GM19324 (cell line): ENCODE measurements around the gene TMEM201.
A peak's percentile ranks its signal among the peaks of the same experiment; 100 is the strongest.

Source experiments
- ATAC-seq: cut with Tn5 transposase; IDR thresholded peaks from one replicate; pipeline ENCODE4 v1.9.1; 2021; ENCODE audit warnings: mild to moderate bottlenecking, moderate library complexity; ENCODE audit not compliant: unreplicated experiment, low FRiP score

The TMEM201 gene

DNA sequence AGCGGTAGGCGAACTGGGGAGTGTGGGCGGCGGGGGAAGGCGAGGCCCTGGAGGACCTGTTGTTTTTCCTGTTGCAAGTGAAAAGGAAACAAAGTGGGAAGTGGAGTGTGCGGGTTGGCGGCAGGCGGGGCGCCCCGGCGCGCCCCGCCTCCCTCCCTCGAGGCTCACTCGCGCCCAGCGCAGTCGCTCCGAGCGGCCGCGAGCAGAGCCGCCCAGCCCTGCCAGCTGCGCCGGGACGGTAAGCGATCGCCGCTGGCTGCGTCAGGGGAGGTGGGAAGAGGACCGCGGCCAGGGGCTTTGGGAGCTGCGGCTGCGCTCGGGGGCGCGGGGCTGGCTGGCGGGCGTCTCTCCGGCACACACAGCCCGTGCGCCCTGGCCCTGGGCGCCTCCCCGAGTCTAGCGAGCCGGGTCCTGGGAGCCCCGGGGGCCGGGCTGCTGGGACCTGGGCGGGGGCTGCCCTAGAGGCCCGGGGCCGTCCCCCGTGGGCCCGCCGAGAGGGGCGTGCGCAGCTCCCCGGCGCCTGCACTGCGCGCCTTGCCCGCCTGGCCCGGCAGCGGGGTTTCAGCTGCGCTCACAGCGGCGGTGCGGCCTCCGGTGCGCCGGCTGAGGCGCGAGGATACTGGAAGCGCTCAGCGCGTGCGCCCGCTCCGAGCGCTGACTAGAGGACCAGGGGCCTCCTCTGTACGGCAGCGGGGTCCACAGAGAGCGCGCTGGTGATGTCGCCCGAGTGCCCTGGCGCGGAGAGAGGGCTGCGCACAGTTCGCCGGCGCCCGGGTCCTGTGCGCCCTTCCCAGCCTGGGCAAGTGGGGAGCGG, 63.1 kb downstream of the TMEM201 start, which contains the start of gene PIK3CD:
TSS of gene PIK3CD (plus strand) at position 167 of the 814 bp plus-strand sequence. CDS start 58,725 bp downstream, outside the sequence.
- peak; percentile 28 for ATAC-seq

DNA sequence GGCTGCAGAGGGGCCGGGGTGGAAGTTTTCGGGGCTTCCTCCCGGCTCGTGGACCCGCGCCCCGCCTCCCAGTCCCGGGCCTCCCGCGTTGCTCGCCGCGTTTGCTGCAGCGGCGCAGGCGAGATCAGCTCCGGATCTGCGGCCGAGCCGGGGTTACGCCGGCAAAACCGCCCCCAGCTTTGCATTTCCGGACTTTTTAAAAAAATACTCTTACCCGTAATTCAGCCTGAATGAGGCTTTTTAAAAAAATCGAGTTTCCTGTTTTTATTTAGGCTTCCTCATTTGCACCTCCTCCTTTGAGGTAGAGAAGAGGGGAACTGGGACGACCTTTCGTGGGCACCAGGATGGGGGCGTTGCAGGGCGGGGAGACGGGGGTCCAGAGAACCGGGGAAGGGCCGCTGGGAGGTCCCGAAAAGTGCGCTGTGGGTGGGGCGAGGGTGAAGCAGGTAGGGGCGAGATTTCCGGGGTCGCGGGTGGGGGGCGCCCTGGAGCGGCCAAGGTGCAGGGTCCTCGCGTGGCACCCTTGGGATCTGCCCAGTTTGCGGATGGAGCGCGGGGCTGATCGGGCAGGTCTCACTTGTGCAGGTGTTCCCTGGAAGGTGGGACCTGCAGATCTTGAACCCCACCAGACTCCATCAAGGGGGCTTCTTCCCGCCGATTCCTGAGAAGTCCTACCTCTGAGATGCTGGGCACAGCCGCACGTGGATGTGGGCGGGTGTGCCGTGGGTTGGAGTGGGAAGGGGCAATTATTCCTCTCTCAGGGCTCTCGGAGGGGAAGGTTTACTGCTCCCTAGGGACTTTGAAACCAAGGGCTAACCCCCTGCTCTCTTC, 63.9 kb downstream of the TMEM201 start:
- ATAC-seq: peak; percentile 36

DNA sequence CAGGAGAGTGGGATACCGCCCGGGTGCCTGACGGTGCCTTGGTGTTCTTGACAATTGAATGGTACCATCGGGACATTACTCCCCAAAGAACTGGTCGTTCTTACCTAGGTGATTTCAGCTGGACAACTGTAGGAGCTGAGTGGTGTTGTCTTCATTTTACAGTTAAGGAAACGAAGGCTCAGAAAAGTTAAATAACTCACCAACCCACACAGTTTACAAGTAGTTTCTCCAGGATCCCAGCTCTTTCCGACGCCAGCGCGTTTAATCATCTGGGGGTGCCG, 64.4 kb downstream of the TMEM201 start:
- ATAC-seq: no peak

DNA sequence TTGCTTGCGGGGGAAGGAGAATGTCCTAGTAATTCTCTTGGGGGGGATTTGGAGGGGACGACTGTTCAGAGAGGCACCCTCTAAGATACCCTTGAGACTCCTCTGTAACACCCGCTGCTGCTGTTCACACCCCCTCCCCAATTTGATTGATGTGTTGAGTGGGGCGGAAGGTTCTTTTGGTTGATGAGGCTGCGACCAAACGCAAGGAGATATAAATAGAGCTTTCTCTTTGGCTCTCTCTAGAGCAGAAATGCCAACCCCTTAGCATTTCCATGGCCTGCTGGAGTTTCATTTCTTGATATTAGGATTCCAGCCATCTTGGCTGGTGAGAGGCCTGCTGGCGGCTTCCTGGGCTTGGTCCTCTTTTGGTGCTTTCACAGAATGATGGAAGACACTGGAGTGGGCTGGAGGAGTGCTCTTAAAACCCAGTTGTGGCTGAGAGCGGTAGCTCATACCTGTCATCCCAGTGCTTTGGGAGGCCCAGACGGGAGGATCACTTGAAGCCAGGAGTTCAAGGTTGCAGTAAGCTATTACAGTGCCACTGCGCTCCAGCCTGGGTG, 64.9 kb downstream of the TMEM201 start:
- no peak for ATAC-seq

DNA sequence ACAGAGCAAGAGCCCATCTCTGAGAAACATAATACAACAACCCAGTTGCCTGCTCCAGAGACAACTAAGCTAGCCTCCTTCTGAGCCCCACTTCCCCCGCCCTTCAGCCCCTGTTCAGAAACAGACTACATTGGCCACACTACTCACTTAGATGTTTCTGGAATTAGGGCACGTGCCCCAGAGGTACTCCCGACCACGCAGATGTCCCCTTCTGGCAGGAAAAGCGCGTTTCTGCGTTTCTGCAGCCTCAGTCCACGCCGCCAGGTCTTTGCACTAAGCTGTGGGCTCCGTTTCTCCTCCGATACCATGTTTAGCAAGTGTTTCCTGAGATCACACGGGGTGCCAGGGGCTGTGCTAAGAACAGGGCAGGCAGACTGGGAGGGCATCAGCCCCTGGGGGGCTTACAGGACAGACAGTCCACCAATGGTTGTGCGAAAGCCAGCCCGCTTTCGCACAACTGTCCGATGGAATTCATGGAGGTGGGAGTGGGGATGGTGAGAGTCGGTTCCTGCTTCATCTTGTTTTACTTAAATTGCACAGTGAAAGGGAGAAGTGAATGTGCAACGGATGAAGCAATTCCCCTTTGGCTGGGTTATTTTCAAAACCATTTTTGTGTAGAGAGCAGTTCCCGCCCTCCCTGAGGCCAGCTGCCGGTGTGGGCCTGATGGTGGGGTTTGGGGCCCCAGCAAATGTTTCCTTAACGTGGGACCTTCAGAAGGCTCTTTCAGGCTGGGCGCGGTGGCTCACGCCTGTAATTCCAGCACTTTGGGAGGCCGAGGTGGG, 65.5 kb downstream of the TMEM201 start:
- no peak for ATAC-seq

DNA sequence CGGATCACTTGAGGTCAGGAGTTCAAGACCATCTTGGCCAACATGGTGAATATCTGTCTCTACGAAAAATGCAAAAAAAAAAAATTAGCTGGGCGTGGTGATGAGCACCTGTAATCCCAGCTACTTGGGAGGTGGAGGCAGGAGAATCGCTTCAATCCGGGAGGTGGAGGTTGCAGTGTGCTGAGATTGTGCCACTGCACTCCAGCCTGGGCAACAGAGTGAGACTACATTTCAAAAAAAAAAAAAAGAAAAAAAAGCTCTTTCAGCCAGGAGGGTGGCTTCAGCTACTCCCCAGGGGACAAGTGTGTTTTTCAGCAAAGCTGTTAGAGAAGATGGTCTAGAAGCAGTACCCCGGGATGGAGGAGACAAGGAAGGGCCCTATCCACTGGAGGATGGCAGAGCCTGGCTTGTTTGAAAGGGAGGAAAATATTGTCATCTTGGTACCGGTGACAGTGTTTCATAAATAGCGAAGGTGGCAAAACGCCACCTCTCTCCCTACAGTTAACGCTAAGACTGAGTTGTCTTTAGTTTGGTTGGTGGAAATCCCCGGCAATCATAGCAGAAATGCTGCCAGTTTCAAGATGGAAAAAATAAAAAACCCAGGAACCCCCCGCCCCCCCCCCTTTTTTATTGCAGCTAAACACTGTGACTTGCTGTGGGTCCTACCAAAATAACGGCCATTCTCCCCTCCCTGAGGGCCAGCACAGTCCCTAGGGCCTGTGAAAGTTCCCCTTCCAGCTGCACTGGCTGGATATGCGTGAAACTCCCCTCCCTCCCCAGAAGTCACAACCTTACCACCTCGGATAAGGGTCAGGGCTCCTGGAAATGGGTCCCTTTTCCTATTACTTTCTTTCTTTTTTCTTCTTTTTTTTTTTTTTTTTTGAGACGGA, 66.4 kb downstream of the TMEM201 start:
- ATAC-seq: no peak

DNA sequence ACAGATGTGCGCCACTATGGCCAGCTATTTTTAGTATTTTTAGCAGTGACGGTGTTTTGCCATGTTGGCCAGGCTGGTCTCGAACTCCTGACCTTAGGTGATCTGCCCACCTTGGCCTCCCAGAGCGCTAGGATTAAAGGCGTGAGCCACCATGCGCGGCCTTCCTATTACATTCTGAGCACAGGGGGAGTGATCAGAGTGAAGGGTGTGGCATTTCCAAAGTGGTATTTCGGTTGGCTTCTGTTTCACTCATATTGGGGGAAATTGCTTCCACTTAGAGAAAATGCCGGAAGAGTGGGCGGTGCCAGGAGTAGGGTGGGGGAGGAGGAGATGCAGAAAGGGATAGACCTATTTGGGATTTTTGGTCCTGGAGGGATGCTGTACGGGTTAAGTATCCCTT, 67.1 kb downstream of the TMEM201 start:
- no peak for ATAC-seq

DNA sequence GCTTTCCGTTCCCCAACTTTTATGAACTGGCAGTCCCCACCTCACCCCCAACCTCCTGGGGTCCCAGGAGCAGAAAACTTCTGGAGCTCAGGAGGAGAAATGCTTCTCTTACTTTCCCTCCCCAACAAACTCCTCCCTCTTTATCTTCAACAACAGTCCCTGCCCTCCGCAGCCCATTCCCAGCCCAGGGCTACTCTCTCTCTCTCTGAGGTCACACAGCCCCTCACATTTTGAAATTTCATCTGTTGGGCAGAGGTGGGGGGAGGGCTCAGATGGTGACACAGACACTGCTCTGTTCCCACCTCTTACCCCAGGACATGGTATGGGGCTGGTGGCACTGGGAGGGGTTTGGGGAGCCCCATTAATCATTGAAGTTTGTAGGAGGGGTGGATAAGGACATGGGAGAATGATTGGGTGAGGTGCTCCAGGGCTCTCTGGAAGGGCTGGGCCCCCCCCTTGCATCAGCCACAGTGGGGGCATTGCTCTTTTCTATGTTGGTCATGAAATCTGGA, 68.9 kb downstream of the TMEM201 start:
- no peak for ATAC-seq

DNA sequence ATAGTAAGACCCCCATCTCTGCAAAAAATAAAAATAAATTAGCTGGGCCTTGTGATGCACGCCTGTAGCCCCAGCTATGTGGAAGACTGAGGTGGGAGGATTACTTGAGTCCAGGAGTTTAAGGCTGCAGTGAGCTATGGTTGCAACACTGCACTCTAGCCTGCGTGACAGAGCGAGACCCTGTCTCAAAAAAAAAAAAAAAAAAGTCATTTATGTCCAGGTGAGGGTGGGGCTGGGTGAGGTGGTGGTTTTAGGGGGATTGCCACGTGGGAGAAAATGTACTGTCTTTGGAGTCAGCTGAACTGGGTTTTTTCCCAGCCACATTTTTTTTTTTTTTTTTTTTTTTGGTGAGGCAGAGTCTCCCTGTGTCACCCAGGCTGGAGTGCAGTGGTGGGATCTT, 69.5 kb downstream of the TMEM201 start:
- ATAC-seq: no peak

DNA sequence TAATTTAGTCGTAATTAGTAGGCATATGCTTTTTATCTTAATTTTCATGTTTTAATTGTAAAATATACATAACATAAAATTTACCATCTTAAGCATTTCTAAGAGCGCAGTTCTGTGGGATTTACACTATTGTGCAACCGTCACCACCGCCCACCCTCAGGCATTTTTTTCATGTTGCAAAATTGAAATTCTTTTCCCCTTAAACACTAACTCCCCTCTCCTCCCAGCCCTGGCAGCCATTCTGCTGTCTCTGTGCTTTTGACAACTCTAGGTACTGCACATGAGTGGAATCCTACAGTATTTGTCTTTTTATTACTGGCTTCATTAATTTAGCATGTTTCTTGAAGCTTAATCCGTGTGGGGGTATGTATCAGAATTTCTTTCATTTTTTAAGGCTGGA, 70.6 kb downstream of the TMEM201 start:
- no peak for ATAC-seq

DNA sequence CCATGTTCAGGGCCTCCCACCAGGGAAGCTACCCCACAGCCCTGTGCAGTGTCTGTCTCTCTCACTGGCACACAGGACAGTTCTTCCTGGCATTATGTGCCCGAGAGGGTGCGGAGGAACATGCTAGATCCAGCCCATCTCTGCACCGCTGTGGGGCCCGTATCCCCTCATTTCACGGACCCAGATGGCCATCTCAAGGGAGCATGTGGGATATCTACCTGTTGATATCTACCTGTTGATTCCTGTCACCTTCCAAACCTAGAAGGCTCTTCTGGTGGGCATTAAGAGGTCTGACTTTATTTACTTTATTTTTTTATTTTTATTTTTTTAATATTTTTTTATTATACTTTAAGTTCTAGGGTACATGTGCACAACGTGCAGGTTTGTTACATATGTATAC, 74.5 kb downstream of the TMEM201 start:
- no peak for ATAC-seq
